Transverse colon (tissue), 3 donors: ENCODE results near the gene SZT2.

Experiments used
- CTCF ChIP-seq, 5 experiments: fragments of 200-600 bp in 3 of 5; fragments of 450-650 bp in 2 of 5; sonication (generic) in 3 of 5; IDR thresholded peaks; 1 replicate in 2 of 5; 2 replicates in 3 of 5; pipeline ENCODE4 v1.5.1; 2016 to 2017; ENCODE audit warnings: antibody characterized with exemption in 5 of 5, inconsistent platforms in 3 of 5, mild to moderate bottlenecking in 2 of 5, moderate library complexity in 1 of 5
- EP300 ChIP-seq: sonication (generic); formaldehyde crosslinking; IDR thresholded peaks from one replicate; pipeline ENCODE4 v1.6.1; 2017; ENCODE audit warnings: antibody characterized with exemption, low read depth

- TF ChIP-seq CTCF (IDR thresholded peaks at IDR 0.05) (no peak), EP300 (no peak)
These were observed 44.6 kb downstream of the SZT2 start for GRCh38 chr1:43434256-43434655.
